Endothelial cell of umbilical vein (primary cell): ENCODE measurements around the gene CTIF. TPM values are rescaled to one million over a fixed set of nuclear protein-coding genes. Genes with fewer than 3 reads are reported as not detected.

ENCODE experiments used
- BruUV-seq: library from RNA; stranded (reverse); fragments of 400-500 nt; replicated peaks from 2 replicates; lab custom pipeline; 2021; lab: Mats Ljungman, UMichigan
- CTCF ChIA-PET: fragments of 300-600, 350-600 bp; sonication (Branson Sonifier 250); formaldehyde crosslinking; loops from one replicate; lab custom pipeline; 2021; ENCODE audit warnings: antibody characterized with exemption, inconsistent platforms; lab: Charles Lee
- POLR2A ChIA-PET: fragments of 300-600, 350-600 bp; sonication (Branson Sonifier 250); formaldehyde crosslinking; loops from one replicate; lab custom pipeline; 2021; ENCODE audit warnings: antibody characterized with exemption, inconsistent platforms; lab: Charles Lee
- DNase-seq: peaks from one replicate; pipeline ENCODE4 v3.0.0-alpha.2; 2011; ENCODE audit warnings: low read depth, low spot score
- FAIRE-seq: peaks from 2 replicates; lab custom pipeline; 2011; peaks lifted over from hg19 to GRCh38; lab: Jason Lieb, UNC
- H2AFZ ChIP-seq: 2 replicates; pipeline ENCODE4 v1.6.0; 2012; ENCODE audit warnings: low read depth, low read length, control low read depth, inconsistent platforms
- H3K27ac ChIP-seq: 2 replicates; pipeline ENCODE4 v1.5.1; 2011; ENCODE audit warnings: low read depth, mild to moderate bottlenecking, control low read depth, low read length, moderate library complexity; ENCODE audit not compliant: insufficient read depth
- H3K27me3 ChIP-seq, 2 experiments: 2 replicates each; pipeline versions ENCODE4 v1.6.0 to v1.6.1; 2011; ENCODE audit warnings: low read length in 2 of 2, mixed read lengths in 1 of 2; ENCODE audit not compliant: control insufficient read depth in 2 of 2, insufficient read depth in 2 of 2
- H3K36me3 ChIP-seq, 2 experiments: 2 replicates in 1 of 2; 3 replicates in 1 of 2; pipeline ENCODE4 v1.5.1; 2011; ENCODE audit warnings: low read length in 2 of 2, mild to moderate bottlenecking in 1 of 2, moderate library complexity in 1 of 2; ENCODE audit not compliant: control insufficient read depth in 2 of 2, insufficient read depth in 2 of 2; ENCODE audit errors: extremely low read depth in 1 of 2
- H3K4me1 ChIP-seq: 3 replicates; pipeline ENCODE4 v1.5.1; 2011; ENCODE audit warnings: mild to moderate bottlenecking, low read length; ENCODE audit not compliant: control insufficient read depth, insufficient read depth; ENCODE audit errors: extremely low read depth
- H3K4me2 ChIP-seq: 2 replicates; pipeline ENCODE4 v1.6.1; 2011; ENCODE audit warnings: low read length, control low read depth, mixed read lengths; ENCODE audit not compliant: insufficient read depth
- H3K4me3 ChIP-seq, 3 experiments: fragments of 200-600 bp in 1 of 3; sonication (generic), shearing (Covaris generic) in 1 of 3; replicated peaks in 1 of 3; 2 replicates each; pipeline ENCODE4 v1.5.1; 2011 to 2016; ENCODE audit warnings: control low read depth in 3 of 3, low read length in 3 of 3, mild to moderate bottlenecking in 2 of 3, inconsistent platforms in 1 of 3, low read depth in 1 of 3, moderate library complexity in 1 of 3; ENCODE audit not compliant: insufficient read depth in 1 of 3
- H3K79me2 ChIP-seq: 2 replicates; pipeline ENCODE4 v1.6.0; 2012; ENCODE audit warnings: low read length, inconsistent platforms; ENCODE audit not compliant: control insufficient read depth, insufficient read depth
- H3K9ac ChIP-seq: replicated peaks from 2 replicates; pipeline ENCODE3; 2011; ENCODE audit warnings: low read length, control low read depth; ENCODE audit not compliant: insufficient read depth; ENCODE audit errors: extremely low read depth
- H3K9me1 ChIP-seq: replicated peaks from 3 replicates; pipeline ENCODE4 v1.6.0; 2011; ENCODE audit warnings: mild to moderate bottlenecking, low read length; ENCODE audit not compliant: control insufficient read depth, insufficient read depth; ENCODE audit errors: extremely low read depth
- H3K9me3 ChIP-seq: replicated peaks from 2 replicates; pipeline ENCODE4 v1.5.1; 2012; ENCODE audit warnings: low read length, inconsistent platforms; ENCODE audit not compliant: control insufficient read depth, insufficient read depth
- H4K20me1 ChIP-seq: replicated peaks from 2 replicates; pipeline ENCODE3; 2011; ENCODE audit warnings: mild to moderate bottlenecking, low read length; ENCODE audit not compliant: control insufficient read depth, insufficient read depth; ENCODE audit errors: extremely low read depth
- EZH2 ChIP-seq: IDR thresholded peaks from 2 replicates; pipeline ENCODE4 v1.6.1; 2012; ENCODE audit warnings: borderline replicate concordance, low read depth, mild to moderate bottlenecking, moderate library complexity, low read length, inconsistent platforms; ENCODE audit not compliant: severe bottlenecking
- FOS ChIP-seq: IDR thresholded peaks from 2 replicates; pipeline ENCODE4 v1.6.1; 2011; ENCODE audit warnings: mild to moderate bottlenecking, low read length, moderate library complexity, borderline replicate concordance; ENCODE audit not compliant: insufficient read depth
- GATA2 ChIP-seq: IDR thresholded peaks from 2 replicates; pipeline ENCODE4 v1.7.0; 2011; ENCODE audit warnings: low read depth, mild to moderate bottlenecking, moderate library complexity, mixed read lengths, low read length; ENCODE audit not compliant: insufficient read length, insufficient read depth
- JUN ChIP-seq: IDR thresholded peaks from 2 replicates; pipeline ENCODE4 v1.6.1; 2011; ENCODE audit warnings: borderline replicate concordance, low read depth; ENCODE audit not compliant: insufficient read length, insufficient read depth
- MYC ChIP-seq: IDR thresholded peaks from one replicate; pipeline ENCODE4 v1.6.1; 2011; ENCODE audit warnings: mild to moderate bottlenecking, low read depth, low read length
- POLR2A ChIP-seq: IDR thresholded peaks from 2 replicates; pipeline ENCODE4 v1.6.1; 2012; ENCODE audit warnings: low read depth, mild to moderate bottlenecking, control low read depth, low read length
- POLR2AphosphoS5 ChIP-seq: IDR thresholded peaks from 2 replicates; pipeline ENCODE4 v1.6.1; 2012; ENCODE audit warnings: low read depth, mild to moderate bottlenecking, control low read depth, low read length, moderate library complexity; ENCODE audit not compliant: insufficient read depth
- dilution Hi-C: fragments of 300-500 bp; cut with MboI; formaldehyde crosslinking; loops from one replicate; pipeline ENCODE4 v1.15.0; 2019; ENCODE audit warnings: low sequenced_read_pairs; ENCODE audit not compliant: extremely low pct_ligation_motif_present
- intact Hi-C: fragments of 100-400 bp; cut with micrococcal nuclease; formaldehyde crosslinking; loops from one replicate; pipeline ENCODE4 v1.10.0; 2022
- polyA plus RNA-seq, 4 experiments: library from polyadenylated mRNA; depleted of rRNA in 3 of 4; stranded (reverse) in 3 of 4; unstranded in 1 of 4; fragments of >200 nt; gene quantifications; 2 replicates each; pipeline versions ENCODE4 v1.2.1 to v1.2.3, GENCODE V29; 2011 to 2012; ENCODE audit warnings: missing spikeins in 1 of 4
- total RNA-seq: library from RNA; stranded (reverse); gene quantifications from 2 replicates; pipeline ENCODE4 v1.2.3, GENCODE V29; 2021
- TF ChIP-seq, protein P1 (sequence below): IDR thresholded peaks from 2 replicates; pipeline ENCODE4 v1.6.1; 2011; ENCODE audit not compliant: insufficient read depth, insufficient read length
- TF ChIP-seq, protein P2 (sequence below), 2 donors: IDR thresholded peaks; 1 replicate in 1 of 2; 2 replicates in 1 of 2; pipeline ENCODE4 v1.5.1; 2011; ENCODE audit warnings: low read length in 2 of 2, mild to moderate bottlenecking in 2 of 2, moderate library complexity in 2 of 2, control low read depth in 1 of 2, inconsistent platforms in 1 of 2, low read depth in 1 of 2; ENCODE audit not compliant: insufficient read depth in 1 of 2; ENCODE audit errors: extremely low read depth in 1 of 2

Gene CTIF
- total and polyA plus RNA-seq, 2 donors (not counting 3 experiments of a cell fraction or from before 2014, with no cell fraction given): 20.9 to 57.7 TPM

DNA sequence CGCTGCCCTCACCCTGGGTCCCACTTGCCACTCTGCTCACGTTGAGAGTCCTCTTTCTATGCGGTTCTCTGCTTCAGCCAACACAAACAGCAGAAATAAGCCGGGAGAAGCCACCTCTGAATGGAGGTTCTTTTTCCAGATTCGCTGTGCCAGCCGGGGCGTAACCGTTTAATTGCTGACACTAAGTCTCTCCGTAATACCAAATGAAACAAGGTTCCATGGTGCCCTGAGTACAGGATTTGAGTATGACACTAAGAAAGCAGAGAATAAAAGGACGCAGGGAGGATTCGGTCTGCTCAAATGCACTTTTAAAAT is 37.6 kb downstream of the CTIF start:
- intact Hi-C loops: no loop called here
- peaks cover 11% of the 10 kb centered on the region for H3K79me2 ChIP-seq
- POLR2A ChIA-PET: no interaction called here
- no peaks in the 10 kb centered on the region for H3K9me3 ChIP-seq
- no peaks in the 10 kb centered on the region for H3K4me1 ChIP-seq
- no peak overlapping the region for H2AFZ ChIP-seq
- TF ChIP-seq MYC (no peak), POLR2AphosphoS5 (no peak), POLR2A (no peak), FOS (no peak), GATA2 (no peak), EZH2 (no peak), JUN (no peak)
- TF ChIP-seq, protein P1, sequence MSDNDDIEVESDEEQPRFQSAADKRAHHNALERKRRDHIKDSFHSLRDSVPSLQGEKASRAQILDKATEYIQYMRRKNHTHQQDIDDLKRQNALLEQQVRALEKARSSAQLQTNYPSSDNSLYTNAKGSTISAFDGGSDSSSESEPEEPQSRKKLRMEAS: no peak
- TF ChIP-seq, protein P2, sequence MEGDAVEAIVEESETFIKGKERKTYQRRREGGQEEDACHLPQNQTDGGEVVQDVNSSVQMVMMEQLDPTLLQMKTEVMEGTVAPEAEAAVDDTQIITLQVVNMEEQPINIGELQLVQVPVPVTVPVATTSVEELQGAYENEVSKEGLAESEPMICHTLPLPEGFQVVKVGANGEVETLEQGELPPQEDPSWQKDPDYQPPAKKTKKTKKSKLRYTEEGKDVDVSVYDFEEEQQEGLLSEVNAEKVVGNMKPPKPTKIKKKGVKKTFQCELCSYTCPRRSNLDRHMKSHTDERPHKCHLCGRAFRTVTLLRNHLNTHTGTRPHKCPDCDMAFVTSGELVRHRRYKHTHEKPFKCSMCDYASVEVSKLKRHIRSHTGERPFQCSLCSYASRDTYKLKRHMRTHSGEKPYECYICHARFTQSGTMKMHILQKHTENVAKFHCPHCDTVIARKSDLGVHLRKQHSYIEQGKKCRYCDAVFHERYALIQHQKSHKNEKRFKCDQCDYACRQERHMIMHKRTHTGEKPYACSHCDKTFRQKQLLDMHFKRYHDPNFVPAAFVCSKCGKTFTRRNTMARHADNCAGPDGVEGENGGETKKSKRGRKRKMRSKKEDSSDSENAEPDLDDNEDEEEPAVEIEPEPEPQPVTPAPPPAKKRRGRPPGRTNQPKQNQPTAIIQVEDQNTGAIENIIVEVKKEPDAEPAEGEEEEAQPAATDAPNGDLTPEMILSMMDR (IDR thresholded peaks at IDR 0.05; ENCODE audit: extremely low read depth in 1 of 2, insufficient read depth in 1 of 2, low read depth in 1 of 2, low read length in 2 of 2): no peak
- no TSS peak for BruUV-seq
- no peaks in the 10 kb centered on the region for H4K20me1 ChIP-seq
- no peaks in the 10 kb centered on the region for H3K9me1 ChIP-seq
- H3K36me3 ChIP-seq: peaks cover 0 to 6% of the 10 kb centered on the region in 2 experiments
- no peak overlapping the region for H3K27ac ChIP-seq
- H3K4me2 ChIP-seq: no peak overlapping the region
- DNase-seq (no peak), FAIRE-seq (no peak)
- dilution Hi-C loops: no loop called here
- CTCF ChIA-PET: no interaction called here
- H3K9ac ChIP-seq: no peak overlapping the region
- no peaks in the 10 kb centered on the region for H3K27me3 ChIP-seq
- no peak overlapping the region for H3K4me3 ChIP-seq
